Memory B cell (primary cell): ENCODE results near the gene METTL15.
"Not testable (repeated sequence)": the region's sequence is repeated elsewhere in the genome, so short reads cannot be mapped to it uniquely, and the experiment has no call there.

ENCODE experiments used
- ATAC-seq: fragments of 150-1000 bp; cut with Tn5 transposase; 2 replicates; pipeline ENCODE4 v1.10.0; 2021; ENCODE audit warnings: low read depth, mild to moderate bottlenecking, moderate library complexity
- DNase-seq, 2 donors: peaks; one replicate each; pipeline ENCODE4 v3.0.0; 2022; ENCODE audit warnings: low spot score in 2 of 2
- H3K27ac Mint-ChIP-seq: one replicate; pipeline ENCODE4 v1.8.0; 2022; ENCODE audit warnings: mild to moderate bottlenecking, moderate library complexity, mixed read lengths
- H3K27me3 Mint-ChIP-seq: one replicate; pipeline ENCODE4 v1.8.0; 2022; ENCODE audit warnings: mixed read lengths
- H3K36me3 Mint-ChIP-seq: one replicate; pipeline ENCODE4 v1.8.0; 2022; ENCODE audit warnings: mild to moderate bottlenecking, mixed read lengths
- H3K4me1 Mint-ChIP-seq: one replicate; pipeline ENCODE4 v1.8.0; 2022; ENCODE audit warnings: mixed read lengths
- H3K4me3 Mint-ChIP-seq: one replicate; pipeline ENCODE4 v1.8.0; 2022; ENCODE audit warnings: mild to moderate bottlenecking, moderate library complexity, mixed read lengths
- H3K9me3 Mint-ChIP-seq: one replicate; pipeline ENCODE4 v1.8.0; 2022; ENCODE audit warnings: mixed read lengths

The METTL15 gene

GRCh38 chr11:28176351-28176750, 68.2 kb downstream of the METTL15 start:
- ATAC-seq (no peak), DNase-seq (no peak)
- Mint-ChIP-seq H3K9me3 (peaks cover 1% of the 10 kb centered on the region), H3K36me3 (peaks cover 16% of the 10 kb centered on the region), H3K4me1 (no peaks in the 10 kb centered on the region), H3K4me3 (no peak overlapping the region), H3K27ac (no peak overlapping the region), H3K27me3 (no peaks in the 10 kb centered on the region)

GRCh38 chr11:28195449-28195848, 87.3 kb downstream of the METTL15 start:
- no peak overlapping the region for H3K4me3 Mint-ChIP-seq
- peaks cover 25% of the 10 kb centered on the region for H3K36me3 Mint-ChIP-seq
- peaks cover 4% of the 10 kb centered on the region for H3K4me1 Mint-ChIP-seq
- no peak for ATAC-seq
- DNase-seq: no peak
- no peaks in the 10 kb centered on the region for H3K27me3 Mint-ChIP-seq
- no peak overlapping the region for H3K27ac Mint-ChIP-seq
- peaks cover 1% of the 10 kb centered on the region for H3K9me3 Mint-ChIP-seq

GRCh38 chr11:28209906-28210305, 101.7 kb downstream of the METTL15 start:
- peaks cover 23% of the 10 kb centered on the region for H3K36me3 Mint-ChIP-seq
- peaks cover 11% of the 10 kb centered on the region for H3K4me1 Mint-ChIP-seq
- H3K9me3 Mint-ChIP-seq: no peaks in the 10 kb centered on the region
- H3K27me3 Mint-ChIP-seq: no peaks in the 10 kb centered on the region
- ATAC-seq: no peak
- H3K4me3 Mint-ChIP-seq: no peak overlapping the region
- H3K27ac Mint-ChIP-seq: no peak overlapping the region
- DNase-seq: no peak

GRCh38 chr11:28222063-28222462, 113.9 kb downstream of the METTL15 start:
- not testable (repeated sequence) for DNase-seq, H3K9me3 Mint-ChIP-seq, ATAC-seq, H3K27me3 Mint-ChIP-seq, H3K4me3 Mint-ChIP-seq, H3K27ac Mint-ChIP-seq
- Mint-ChIP-seq H3K4me1 (peaks cover 17% of the 10 kb centered on the region), H3K36me3 (peaks cover 33% of the 10 kb centered on the region)

GRCh38 chr11:28223577-28223976, 115.4 kb downstream of the METTL15 start:
- Mint-ChIP-seq H3K27ac (no peak overlapping the region), H3K27me3 (no peaks in the 10 kb centered on the region), H3K4me3 (no peak overlapping the region), H3K36me3 (peaks cover 23% of the 10 kb centered on the region), H3K4me1 (peaks cover 13% of the 10 kb centered on the region), H3K9me3 (no peaks in the 10 kb centered on the region)
- DNase-seq (no peak), ATAC-seq (no peak)

GRCh38 chr11:28223994-28224393, 115.8 kb downstream of the METTL15 start:
- Mint-ChIP-seq H3K27ac (no peak overlapping the region), H3K9me3 (no peaks in the 10 kb centered on the region), H3K4me3 (no peak overlapping the region), H3K27me3 (no peaks in the 10 kb centered on the region), H3K36me3 (peaks cover 23% of the 10 kb centered on the region), H3K4me1 (peaks cover 13% of the 10 kb centered on the region)
- no peak for DNase-seq
- ATAC-seq: no peak

GRCh38 chr11:28227460-28227859, 119.3 kb downstream of the METTL15 start:
- ATAC-seq (no peak), DNase-seq (no peak)
- H3K36me3 Mint-ChIP-seq: peaks cover 16% of the 10 kb centered on the region
- no peaks in the 10 kb centered on the region for H3K27me3 Mint-ChIP-seq
- H3K4me3 Mint-ChIP-seq: no peak overlapping the region
- peaks cover 1% of the 10 kb centered on the region for H3K9me3 Mint-ChIP-seq
- peak overlapping the region; percentile 32 for H3K27ac Mint-ChIP-seq
- peaks cover 12% of the 10 kb centered on the region for H3K4me1 Mint-ChIP-seq

GRCh38 chr11:28228196-28228895, 120.2 kb downstream of the METTL15 start:
- no peak for DNase-seq
- H3K36me3 Mint-ChIP-seq: peaks cover 16% of the 10 kb centered on the region
- no peak overlapping the region for H3K27ac Mint-ChIP-seq
- no peak overlapping the region for H3K4me3 Mint-ChIP-seq
- peaks cover 1% of the 10 kb centered on the region for H3K9me3 Mint-ChIP-seq
- ATAC-seq: no peak
- no peaks in the 10 kb centered on the region for H3K27me3 Mint-ChIP-seq
- peaks cover 11% of the 10 kb centered on the region for H3K4me1 Mint-ChIP-seq

- peaks cover 1% of the 10 kb centered on the region for H3K9me3 Mint-ChIP-seq
- no peak overlapping the region for H3K27ac Mint-ChIP-seq
- H3K4me3 Mint-ChIP-seq: no peak overlapping the region
- no peak for DNase-seq
- no peaks in the 10 kb centered on the region for H3K27me3 Mint-ChIP-seq
- peaks cover 10% of the 10 kb centered on the region for H3K4me1 Mint-ChIP-seq
- peaks cover 19% of the 10 kb centered on the region for H3K36me3 Mint-ChIP-seq
- no peak for ATAC-seq
These were observed 123.3 kb downstream of the METTL15 start for GRCh38 chr11:28231475-28231874.

GRCh38 chr11:28232649-28233048, 124.5 kb downstream of the METTL15 start:
- H3K36me3 Mint-ChIP-seq: peaks cover 24% of the 10 kb centered on the region
- H3K4me1 Mint-ChIP-seq: peaks cover 6% of the 10 kb centered on the region
- DNase-seq (no peak), ATAC-seq (no peak)
- peaks cover 1% of the 10 kb centered on the region for H3K9me3 Mint-ChIP-seq
- H3K27me3 Mint-ChIP-seq: no peaks in the 10 kb centered on the region
- no peak overlapping the region for H3K4me3 Mint-ChIP-seq
- H3K27ac Mint-ChIP-seq: no peak overlapping the region

GRCh38 chr11:28241760-28242159, 133.6 kb downstream of the METTL15 start:
- peaks cover 5% of the 10 kb centered on the region for H3K9me3 Mint-ChIP-seq
- peaks cover 3% of the 10 kb centered on the region for H3K4me1 Mint-ChIP-seq
- no peak overlapping the region for H3K27ac Mint-ChIP-seq
- H3K36me3 Mint-ChIP-seq: peaks cover 26% of the 10 kb centered on the region
- ATAC-seq: no peak
- no peak for DNase-seq
- no peaks in the 10 kb centered on the region for H3K27me3 Mint-ChIP-seq
- no peak overlapping the region for H3K4me3 Mint-ChIP-seq

- no peak for DNase-seq
- peaks cover 21% of the 10 kb centered on the region for H3K36me3 Mint-ChIP-seq
These were observed 134.4 kb downstream of the METTL15 start for GRCh38 chr11:28242596-28242995.

GRCh38 chr11:28243061-28243460, 134.9 kb downstream of the METTL15 start:
- Mint-ChIP-seq H3K9me3 (peaks cover 5% of the 10 kb centered on the region), H3K27me3 (no peaks in the 10 kb centered on the region), H3K4me1 (peaks cover 3% of the 10 kb centered on the region), H3K4me3 (no peak overlapping the region), H3K36me3 (peaks cover 22% of the 10 kb centered on the region), H3K27ac (no peak overlapping the region)
- DNase-seq: no peak
- ATAC-seq: no peak

More at GRCh38 chr11:28242596-28242995, 134.4 kb downstream of the METTL15 start:
- Mint-ChIP-seq H3K9me3 (peaks cover 5% of the 10 kb centered on the region), H3K27me3 (no peaks in the 10 kb centered on the region), H3K4me3 (no peak overlapping the region), H3K4me1 (peaks cover 3% of the 10 kb centered on the region), H3K27ac (no peak overlapping the region)
- ATAC-seq: no peak

- H3K9me3 Mint-ChIP-seq: peaks cover 5% of the 10 kb centered on the region
- H3K27me3 Mint-ChIP-seq: no peaks in the 10 kb centered on the region
- ATAC-seq (no peak), DNase-seq (no peak)
- H3K4me3 Mint-ChIP-seq: no peak overlapping the region
- H3K36me3 Mint-ChIP-seq: peaks cover 25% of the 10 kb centered on the region
- peaks cover 3% of the 10 kb centered on the region for H3K4me1 Mint-ChIP-seq
- H3K27ac Mint-ChIP-seq: no peak overlapping the region
These were observed 135.4 kb downstream of the METTL15 start for GRCh38 chr11:28243581-28243980.

- Mint-ChIP-seq H3K4me1 (peaks cover 3% of the 10 kb centered on the region), H3K27me3 (no peaks in the 10 kb centered on the region), H3K4me3 (no peak overlapping the region), H3K27ac (no peak overlapping the region), H3K9me3 (peaks cover 5% of the 10 kb centered on the region), H3K36me3 (peaks cover 25% of the 10 kb centered on the region)
- DNase-seq (no peak), ATAC-seq (no peak)
These were observed 136.9 kb downstream of the METTL15 start for GRCh38 chr11:28245131-28245530.
